GM13976 (cell line): ENCODE data around the gene COG5.
A peak's percentile ranks its signal among the peaks of the same experiment; 100 is the strongest.

Experiments
- DNase-seq: peaks from one replicate; pipeline ENCODE4 v3.0.0; 2012; ENCODE audit warnings: low spot score
- CTCF ChIP-seq: IDR thresholded peaks from 2 replicates; pipeline ENCODE4 v1.5.1; 2012; ENCODE audit warnings: borderline replicate concordance, mild to moderate bottlenecking; ENCODE audit not compliant: insufficient read depth; ENCODE audit errors: extremely low read depth, missing control alignments, control extremely low read depth
- in situ Hi-C: fragments of 300-500 bp; cut with MboI; formaldehyde crosslinking; loops from one replicate; pipeline ENCODE4 v1.12.0; 2022; ENCODE audit warnings: low sequenced_read_pairs, mixed read lengths, inconsistent platforms; ENCODE audit not compliant: unreplicated experiment

COG5 gene

DNA sequence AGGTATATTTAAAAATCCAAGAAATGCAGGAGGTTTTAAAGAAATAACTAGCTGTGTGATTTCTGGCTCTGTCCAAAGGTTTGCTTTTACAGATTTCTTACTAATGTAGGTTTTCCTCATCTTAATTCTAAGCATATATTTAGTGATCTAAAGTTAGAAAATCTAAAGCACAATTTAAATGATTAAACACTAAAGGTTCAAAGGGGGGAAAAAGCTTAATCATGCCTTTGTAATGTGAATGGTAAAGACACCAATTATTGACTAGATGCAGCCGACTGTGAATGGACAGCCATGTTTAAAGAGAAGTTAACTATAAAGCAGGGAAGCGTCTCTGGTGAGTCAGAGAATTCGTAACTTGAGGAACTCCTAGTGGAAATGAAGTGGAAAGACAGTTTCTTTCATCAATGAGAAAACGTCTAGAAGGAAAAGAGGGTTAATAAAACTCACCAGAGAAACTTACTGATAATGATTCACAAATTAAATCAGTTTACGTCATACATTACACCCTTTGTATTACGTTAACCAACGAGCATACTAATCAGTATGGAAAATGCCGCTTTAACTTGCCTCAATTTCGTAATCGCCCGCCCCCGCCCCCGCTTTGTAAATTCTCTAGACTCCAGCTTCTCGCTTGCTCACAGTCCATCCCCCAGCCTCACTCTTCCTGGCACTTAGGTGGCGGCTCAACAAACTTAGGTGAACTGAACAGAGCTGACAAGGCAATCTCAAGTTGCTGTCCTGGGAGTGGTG lies 396.1 kb downstream of the COG5 start:
- in situ Hi-C loops = no loop called here
- DNase-seq = peak; percentile 26
- no peak for TF ChIP-seq CTCF

DNA sequence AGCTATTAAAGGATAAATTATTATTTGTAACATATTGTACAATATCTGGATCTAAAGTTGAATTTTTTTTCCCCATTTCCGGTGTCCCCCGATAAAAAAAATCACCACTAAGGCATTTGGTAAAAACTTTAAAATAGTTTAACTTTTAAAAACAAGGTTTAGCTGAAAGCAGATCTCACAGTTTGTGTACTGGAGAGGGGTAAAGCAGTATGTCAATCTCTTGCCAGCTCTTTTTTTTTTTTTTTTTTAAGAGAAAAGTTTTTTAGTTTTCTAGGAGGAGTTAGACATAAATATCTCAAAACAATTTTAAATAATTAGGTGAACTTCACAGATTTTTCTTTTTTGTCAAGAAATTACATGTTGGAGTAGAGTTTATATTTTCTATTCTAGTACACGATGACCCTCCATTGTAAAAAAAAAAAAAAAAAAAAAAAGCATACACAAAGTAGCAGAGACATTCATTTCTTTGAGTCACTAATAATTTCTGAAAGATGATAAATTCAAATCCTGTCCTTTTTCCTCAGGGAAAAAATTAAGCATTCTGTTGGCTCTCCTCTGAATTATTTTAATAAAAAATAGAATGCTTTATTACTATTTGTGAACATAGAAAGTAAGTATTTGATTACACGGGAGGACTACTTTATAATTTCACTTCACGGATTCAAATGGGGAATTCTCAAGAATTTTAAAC lies 396.8 kb downstream of the COG5 start:
- DNase-seq = no peak
- in situ Hi-C loops = no loop called here
- TF ChIP-seq CTCF = no peak

- in situ Hi-C loops = no loop called here
- TF ChIP-seq CTCF = no peak
- DNase-seq = no peak
Measured at GRCh38 chr7:107165341-107165740, 398.4 kb downstream of the COG5 start.

DNA sequence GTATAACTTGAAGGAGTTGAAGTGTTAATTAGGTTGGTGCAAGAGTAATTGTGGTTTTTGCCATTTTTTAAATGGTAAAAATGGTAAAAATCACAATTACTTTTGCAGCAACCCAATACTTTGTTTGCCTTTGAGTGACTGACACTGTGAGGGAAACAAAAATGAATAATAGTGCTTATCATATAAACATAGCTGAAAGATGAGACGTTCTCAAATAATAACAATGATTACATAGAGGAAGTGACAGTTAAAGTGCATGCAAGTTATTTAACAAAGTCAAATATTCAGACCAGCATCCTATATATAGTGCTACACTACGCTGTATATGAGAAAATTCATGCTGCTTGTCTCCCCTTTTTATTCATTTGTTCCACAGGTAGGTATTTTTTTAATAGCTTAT lies 399.6 kb downstream of the COG5 start:
- no peak for DNase-seq
- no peak for TF ChIP-seq CTCF
- in situ Hi-C loops = no loop called here

DNA sequence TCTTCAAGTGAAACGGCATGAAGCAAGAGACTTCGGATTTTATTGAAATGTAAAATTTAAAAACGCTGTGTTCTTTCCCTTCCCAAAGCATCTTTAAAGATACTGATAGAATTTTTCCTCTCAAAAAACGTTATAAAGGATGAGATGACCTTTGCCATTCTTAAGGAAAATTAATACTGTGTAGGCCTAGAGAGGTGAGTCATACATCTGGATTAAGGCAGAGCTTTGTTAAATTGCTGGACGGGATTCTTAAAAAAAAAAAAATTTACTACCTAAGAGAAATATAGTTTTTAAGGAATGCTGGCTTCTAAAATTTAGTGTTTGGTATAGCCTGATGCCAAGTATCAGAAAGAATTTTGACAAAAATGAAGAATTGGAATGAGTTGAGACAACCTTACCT lies 401.2 kb downstream of the COG5 start:
- DNase-seq = no peak
- TF ChIP-seq CTCF = no peak
- in situ Hi-C loops = no loop called here

DNA sequence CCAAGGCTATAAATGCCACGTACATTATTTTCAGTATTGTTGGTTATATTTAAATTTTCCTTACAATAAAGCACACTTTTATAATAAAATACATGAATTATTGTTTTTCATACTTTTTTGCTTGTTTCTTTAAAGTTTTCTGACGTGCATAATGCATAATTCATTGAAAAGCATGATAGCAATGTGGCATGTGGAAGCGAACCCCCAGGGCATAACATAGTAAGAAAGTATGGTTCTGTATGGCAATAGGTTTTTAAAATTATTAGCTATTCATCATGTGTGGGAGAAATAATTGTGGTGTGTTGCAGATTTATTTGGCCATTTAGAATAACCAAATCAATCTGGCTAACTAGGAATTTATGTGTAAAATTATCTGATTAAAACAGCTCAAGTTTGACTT lies 402.3 kb downstream of the COG5 start:
- in situ Hi-C loops = no loop called here
- no peak for TF ChIP-seq CTCF
- no peak for DNase-seq
